ENCODE measurements around the gene CLCNKB. TPM values are rescaled to one million over a fixed set of nuclear protein-coding genes. Genes with fewer than 3 reads are reported as not detected.
A peak's percentile ranks its signal among the peaks of the same experiment; 100 is the strongest.

The CLCNKB gene
- total RNA-seq, 2 experiments from 2014 or later, result not detected

DNA sequence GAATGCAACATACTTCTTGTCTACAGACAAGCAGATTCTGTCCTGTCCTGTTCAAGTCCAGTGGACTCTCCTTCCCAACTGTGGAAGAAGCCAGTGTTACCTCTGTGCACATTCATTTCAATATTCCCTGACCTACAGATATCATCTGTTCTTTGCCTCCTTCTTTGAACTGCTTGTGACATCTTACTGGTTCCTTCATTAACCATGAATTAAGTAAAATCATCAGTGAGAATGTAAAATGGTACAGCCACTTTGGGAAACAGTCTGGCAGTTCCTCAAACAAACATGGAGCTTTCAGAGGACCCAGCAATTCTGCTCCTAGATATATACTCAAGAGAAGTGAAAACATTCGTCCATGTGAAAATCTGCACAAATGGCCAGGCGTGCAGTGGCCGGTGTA lies 32.7 kb upstream of the CLCNKB start:
- Mint-ChIP-seq H3K4me3 (no peak overlapping the region), H3K4me1 (ENCODE audit: low read depth) (peaks cover 18% of the 10 kb centered on the region), H3K27ac (no peak overlapping the region), H3K36me3 (ENCODE audit: low read depth) (no peaks in the 10 kb centered on the region), H3K9me3 (no peaks in the 10 kb centered on the region), H3K27me3 (peaks cover 5% of the 10 kb centered on the region)
- TF ChIP-seq, protein P1, sequence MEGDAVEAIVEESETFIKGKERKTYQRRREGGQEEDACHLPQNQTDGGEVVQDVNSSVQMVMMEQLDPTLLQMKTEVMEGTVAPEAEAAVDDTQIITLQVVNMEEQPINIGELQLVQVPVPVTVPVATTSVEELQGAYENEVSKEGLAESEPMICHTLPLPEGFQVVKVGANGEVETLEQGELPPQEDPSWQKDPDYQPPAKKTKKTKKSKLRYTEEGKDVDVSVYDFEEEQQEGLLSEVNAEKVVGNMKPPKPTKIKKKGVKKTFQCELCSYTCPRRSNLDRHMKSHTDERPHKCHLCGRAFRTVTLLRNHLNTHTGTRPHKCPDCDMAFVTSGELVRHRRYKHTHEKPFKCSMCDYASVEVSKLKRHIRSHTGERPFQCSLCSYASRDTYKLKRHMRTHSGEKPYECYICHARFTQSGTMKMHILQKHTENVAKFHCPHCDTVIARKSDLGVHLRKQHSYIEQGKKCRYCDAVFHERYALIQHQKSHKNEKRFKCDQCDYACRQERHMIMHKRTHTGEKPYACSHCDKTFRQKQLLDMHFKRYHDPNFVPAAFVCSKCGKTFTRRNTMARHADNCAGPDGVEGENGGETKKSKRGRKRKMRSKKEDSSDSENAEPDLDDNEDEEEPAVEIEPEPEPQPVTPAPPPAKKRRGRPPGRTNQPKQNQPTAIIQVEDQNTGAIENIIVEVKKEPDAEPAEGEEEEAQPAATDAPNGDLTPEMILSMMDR (IDR thresholded peaks at IDR 0.05), result no peak
- ChIA-PET CTCF (interaction anchor here (0.9 to 2.4 kb wide), 10 partner anchors 7 to 219 kb away, joined by 3 to 29 read pairs (median 6); partner anchors contain the start of gene HSPB7), POLR2A (interaction anchor here (1.4 kb wide), 1 partner anchor 35 kb away, joined by 3 read pairs; no protein-coding TSS in a partner anchor)
- ATAC-seq (no peak), DNase-seq (no peak)
- intact Hi-C loops (cut with micrococcal nuclease), result no loop called here

DNA sequence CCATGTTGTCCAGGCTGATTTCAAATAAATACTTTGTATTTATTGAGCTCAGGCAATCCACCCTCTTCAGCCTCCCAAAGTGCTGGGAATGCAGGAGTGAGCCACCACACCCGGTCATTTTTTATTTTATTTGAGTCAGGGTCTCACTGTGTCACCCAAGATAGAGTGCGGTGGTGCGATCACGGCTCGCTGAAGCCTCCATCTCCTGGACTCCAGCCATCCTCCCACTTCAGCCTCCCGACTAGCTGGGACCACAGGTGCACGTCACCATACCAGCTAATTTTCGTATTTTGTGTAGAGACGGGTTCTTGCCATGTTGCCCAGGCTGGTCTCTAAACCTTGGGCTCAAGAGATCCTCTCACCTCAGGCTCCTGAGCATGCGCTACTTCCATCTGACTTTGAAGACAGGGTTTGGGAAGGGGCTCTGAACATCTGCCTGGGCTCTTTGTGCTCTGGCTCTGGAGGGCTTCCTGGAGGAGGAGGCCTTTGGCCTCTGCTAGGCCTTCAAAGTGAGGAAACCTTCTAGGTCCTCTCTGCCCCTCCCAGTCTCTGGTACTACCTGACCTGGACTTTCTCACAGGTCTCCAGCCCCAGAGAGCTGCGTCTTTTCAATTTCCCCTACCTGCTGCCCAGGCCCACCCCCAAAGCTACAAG lies 31.5 kb upstream of the CLCNKB start:
- no peaks in the 10 kb centered on the region for H3K36me3 Mint-ChIP-seq (ENCODE audit: low read depth)
- H3K27ac Mint-ChIP-seq, result no peak overlapping the region
- H3K4me3 Mint-ChIP-seq, result peak overlapping the region; percentile 40
- H3K27me3 Mint-ChIP-seq, result peaks cover 5% of the 10 kb centered on the region
- ATAC-seq (no peak), DNase-seq (no peak)
- intact Hi-C loops (cut with micrococcal nuclease), result no loop called here
- peaks cover 13% of the 10 kb centered on the region for H3K4me1 Mint-ChIP-seq (ENCODE audit: low read depth)
- H3K9me3 Mint-ChIP-seq, result no peaks in the 10 kb centered on the region
- CTCF ChIA-PET, result interaction anchor here (1.0 kb wide), 1 partner anchor 220 kb away, joined by 4 read pairs; no protein-coding TSS in a partner anchor
- TF ChIP-seq, protein P1 (IDR thresholded peaks at IDR 0.05), result no peak
- POLR2A ChIA-PET, result interaction anchor here (1.4 kb wide), 1 partner anchor 33 kb away, joined by 3 read pairs; no protein-coding TSS in a partner anchor

- intact Hi-C loops (cut with micrococcal nuclease), result no loop called here
- ChIA-PET CTCF (interaction anchor here (1.0 kb wide), 1 partner anchor 221 kb away, joined by 4 read pairs; no protein-coding TSS in a partner anchor), POLR2A (no interaction called here)
- ATAC-seq, result peak; percentile 51
- Mint-ChIP-seq H3K4me1 (ENCODE audit: low read depth) (peaks cover 12% of the 10 kb centered on the region), H3K9me3 (no peaks in the 10 kb centered on the region), H3K27me3 (peaks cover 5% of the 10 kb centered on the region), H3K4me3 (peak overlapping the region; percentile 40), H3K27ac (no peak overlapping the region), H3K36me3 (ENCODE audit: low read depth) (no peaks in the 10 kb centered on the region)
- peak; percentile 68 for DNase-seq
- TF ChIP-seq, protein P1 (IDR thresholded peaks at IDR 0.05), result no peak
Measured at GRCh38 chr1:16012590-16013219, 30.9 kb upstream of the CLCNKB start.

DNA sequence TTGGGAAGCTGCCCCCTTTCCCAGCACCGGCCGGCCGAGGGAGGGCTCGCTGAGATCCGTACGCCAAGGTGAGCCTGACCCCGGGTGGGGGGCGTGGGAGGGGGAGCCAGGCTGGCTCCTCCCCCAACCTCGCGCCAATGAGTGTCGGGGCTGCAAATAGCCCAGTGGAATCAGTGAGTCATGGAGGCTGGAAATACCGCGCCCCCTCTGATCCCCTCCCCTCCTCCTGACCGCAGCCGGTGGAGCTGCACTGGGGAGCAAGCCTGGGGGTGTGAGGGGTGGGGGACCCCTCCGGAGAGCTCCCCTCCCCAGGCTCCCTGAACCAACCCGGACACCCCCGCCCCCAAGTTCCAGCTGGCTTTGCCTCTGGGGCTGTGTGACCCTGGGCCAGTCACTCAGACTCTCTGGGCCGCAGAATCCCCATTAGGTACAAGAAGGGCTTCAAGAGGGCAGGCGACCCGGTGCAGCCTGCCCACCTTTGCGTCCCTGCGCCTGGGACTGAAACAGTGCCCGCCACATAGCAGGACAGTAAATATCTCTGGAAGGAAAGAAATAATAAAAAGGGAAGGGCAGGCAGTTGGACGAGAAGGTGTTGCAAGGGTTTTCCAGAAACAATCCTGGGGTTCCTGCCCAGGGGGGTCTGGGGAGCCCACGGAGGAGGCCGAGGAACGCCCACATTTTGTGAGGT lies 30.2 kb upstream of the CLCNKB start:
- H3K36me3 Mint-ChIP-seq (ENCODE audit: low read depth), result no peaks in the 10 kb centered on the region
- peak overlapping the region; percentile 31 for H3K4me3 Mint-ChIP-seq
- ATAC-seq (peak; percentile 76), DNase-seq (peak; percentile 81)
- H3K27ac Mint-ChIP-seq, result no peak overlapping the region
- peaks cover 5% of the 10 kb centered on the region for H3K27me3 Mint-ChIP-seq
- ChIA-PET POLR2A (no interaction called here), CTCF (interaction anchor here (0.8 to 1.5 kb wide), 4 partner anchors 42 to 222 kb away, joined by 3 to 4 read pairs (median 4); no protein-coding TSS in a partner anchor)
- intact Hi-C loops (cut with micrococcal nuclease), result no loop called here
- peaks cover 12% of the 10 kb centered on the region for H3K4me1 Mint-ChIP-seq (ENCODE audit: low read depth)
- H3K9me3 Mint-ChIP-seq, result no peaks in the 10 kb centered on the region
- TF ChIP-seq, protein P1 (IDR thresholded peaks at IDR 0.05), result no peak
